GM21515 (cell line): ENCODE results near the gene ATXN7L1.
"Not testable (repeated sequence)": the region's sequence is repeated elsewhere in the genome, so short reads cannot be mapped to it uniquely, and the experiment has no call there.

ENCODE experiments used
- ATAC-seq: cut with Tn5 transposase; IDR thresholded peaks from one replicate; pipeline ENCODE4 v1.9.1; 2021; ENCODE audit not compliant: unreplicated experiment

The ATXN7L1 gene

DNA sequence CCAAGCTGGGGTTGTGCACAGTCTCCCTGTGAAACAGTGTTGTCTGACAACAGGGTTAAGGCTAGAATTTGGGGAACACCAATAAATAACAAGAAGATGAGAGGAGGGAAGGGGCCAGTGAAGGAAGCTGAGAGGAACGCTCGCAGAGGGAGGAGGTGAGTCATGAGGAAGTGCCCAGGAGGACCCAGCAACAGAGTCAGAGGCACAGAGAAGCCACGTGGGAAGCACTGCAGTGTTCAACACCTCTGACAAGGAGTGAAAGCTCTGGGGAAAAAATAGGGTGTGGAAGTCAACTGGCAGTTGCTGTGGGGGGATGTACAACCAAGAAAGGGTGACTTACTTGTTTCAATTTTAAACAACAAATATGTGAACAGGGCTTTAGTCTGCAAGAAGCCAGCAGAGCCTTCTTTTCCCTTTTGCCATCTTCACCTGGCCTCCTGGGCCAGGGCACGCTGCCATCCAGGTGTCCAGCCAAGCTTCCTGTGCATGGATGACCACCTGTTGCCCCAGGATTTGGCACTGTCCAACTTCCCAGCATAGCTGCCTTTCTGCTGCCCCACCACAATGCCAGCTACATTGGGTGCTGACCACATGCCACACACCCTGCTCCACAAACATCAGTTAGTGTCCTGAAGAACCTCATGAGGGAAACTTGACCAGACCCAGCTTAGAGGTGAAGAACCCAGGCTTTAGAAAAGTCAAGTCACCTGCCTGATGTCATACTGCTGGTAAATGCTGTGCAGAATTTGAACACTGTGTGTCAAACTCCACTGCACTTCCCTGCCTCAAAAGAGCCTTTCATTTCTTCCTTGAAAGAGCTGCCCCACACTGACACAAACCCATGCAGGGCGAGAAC is 69.6 kb downstream of the ATXN7L1 start:
- peak; percentile 30 for ATAC-seq

DNA sequence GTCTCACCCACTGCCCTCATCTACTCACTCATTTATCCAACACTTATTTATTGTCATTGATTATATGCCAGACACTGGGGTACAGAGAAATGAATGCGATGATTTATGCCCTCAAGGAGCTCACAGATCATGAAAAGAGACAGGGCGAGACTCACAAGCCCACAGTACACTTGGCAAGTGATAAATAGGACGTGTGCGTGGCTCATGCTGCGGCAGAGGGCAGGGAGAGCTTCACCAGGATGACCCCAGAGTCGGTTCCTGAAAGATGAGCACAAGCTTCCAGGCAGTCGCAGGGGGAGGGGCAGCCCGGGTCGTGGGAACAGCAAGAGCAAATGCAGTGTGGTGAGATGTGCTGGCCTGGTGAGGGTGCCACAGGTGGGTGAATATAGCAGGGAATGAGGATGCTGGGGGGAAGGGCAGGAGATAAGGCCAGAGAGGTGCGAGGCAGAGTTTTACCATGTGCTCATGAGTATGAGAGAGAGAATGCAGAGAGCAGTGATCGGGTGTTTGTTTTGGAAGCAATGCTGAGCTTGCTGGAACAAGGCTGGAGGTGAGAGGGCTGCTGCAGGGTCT is 70.9 kb downstream of the ATXN7L1 start:
- no peak for ATAC-seq

DNA sequence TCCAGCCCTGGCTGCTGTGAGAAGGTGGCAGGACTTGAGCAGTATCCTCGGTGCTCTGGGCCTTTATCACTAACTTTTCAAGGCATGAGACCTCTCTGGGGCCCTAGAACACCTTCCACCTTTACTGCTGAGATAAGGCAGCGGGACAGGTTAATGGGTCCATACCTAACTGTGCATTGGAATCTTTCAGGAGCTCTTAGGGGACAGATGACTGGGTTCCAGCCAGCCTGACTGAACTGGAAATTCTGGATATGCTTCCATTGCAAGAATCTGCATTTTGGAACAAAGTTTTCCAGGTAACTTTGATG is 73.0 kb downstream of the ATXN7L1 start:
- no peak for ATAC-seq

DNA sequence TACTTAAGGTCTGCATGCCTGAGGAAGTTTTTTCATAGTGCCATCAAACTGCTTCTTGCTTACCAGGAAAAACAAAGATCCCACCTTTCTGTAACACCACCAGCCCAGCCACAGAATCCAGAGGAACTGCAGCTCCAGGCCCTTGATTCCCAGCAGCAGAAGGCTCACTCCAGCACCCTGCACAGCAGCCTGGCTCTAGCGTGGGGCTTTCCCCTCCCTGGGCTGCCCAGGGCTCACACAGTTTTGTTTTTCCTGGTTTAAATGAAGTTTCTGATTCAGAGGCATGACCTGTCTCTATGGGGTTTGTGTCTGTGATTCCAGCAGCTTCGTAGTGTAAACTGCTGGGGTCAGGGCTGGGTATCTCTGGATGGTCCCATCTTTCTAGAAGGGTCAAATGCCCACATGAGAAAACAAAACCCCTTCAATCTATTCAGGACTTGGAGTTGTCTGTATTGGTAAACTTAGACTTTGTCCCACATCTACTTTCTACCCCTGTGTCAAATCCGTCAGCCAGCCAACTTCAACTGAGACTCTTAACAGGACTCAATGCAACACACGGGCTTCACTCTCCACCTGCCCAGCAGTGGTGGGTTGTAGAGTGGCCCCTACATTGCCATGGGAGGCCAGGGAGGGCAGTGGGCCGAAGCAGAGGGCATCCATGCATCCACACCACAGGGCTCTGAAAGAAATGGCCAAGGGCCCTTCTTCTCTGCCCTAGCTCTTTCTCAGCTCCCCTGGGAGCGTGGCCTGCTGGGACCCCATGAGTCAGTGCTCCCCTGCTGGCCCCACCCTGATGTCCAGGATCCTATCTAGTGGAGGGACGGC is 73.6 kb downstream of the ATXN7L1 start:
- ATAC-seq: no peak

DNA sequence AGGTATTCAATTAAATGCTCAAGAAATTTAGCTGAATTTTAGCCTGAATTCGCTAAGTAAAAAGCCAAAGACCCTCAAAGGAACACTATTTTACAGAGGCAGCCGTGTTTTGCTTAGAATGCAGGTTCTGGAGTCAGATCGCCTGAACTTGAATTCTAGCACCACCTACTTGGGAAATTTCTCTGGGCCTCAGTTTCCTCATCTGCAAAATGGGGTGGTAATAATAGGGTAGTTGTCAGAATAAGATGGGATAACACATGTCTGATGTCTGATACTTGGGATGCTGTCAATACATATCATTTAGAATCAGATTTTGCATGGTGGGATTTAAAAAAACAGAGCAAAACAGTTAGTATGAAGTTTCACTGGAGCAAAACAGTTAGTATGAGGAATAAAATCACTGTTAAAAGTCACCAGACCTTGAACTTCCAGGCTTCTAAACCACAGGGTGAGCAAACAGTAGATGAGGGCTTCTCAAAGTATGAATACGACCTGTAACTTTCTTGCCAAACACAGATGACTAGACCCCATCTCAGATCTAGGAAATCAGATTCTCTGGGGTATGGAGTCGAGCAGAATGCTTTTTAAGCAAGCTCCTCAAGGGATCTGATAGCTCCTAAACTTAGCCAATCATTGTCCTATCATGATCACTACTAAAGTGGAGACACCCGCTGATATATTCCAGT is 75.4 kb downstream of the ATXN7L1 start:
- no peak for ATAC-seq

DNA sequence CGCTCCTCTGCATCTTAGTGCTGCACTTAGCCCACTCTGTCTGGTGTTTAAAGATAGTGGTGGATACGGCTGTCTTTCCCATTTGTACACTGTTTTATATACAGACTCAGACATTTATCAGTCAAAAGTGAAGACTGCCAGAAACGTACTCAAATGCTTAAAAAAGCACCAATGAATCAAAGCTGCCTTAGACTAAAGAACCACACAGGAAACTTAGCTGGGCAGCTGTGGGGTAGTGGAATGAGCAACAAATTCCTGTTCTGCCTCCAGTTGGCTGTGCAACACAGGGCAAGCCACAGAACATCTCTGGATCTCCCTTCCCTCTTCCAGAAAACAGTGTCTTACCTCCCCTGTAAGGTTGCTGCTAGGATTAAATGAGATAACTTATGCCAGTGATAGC is 76.0 kb downstream of the ATXN7L1 start:
- no peak for ATAC-seq

DNA sequence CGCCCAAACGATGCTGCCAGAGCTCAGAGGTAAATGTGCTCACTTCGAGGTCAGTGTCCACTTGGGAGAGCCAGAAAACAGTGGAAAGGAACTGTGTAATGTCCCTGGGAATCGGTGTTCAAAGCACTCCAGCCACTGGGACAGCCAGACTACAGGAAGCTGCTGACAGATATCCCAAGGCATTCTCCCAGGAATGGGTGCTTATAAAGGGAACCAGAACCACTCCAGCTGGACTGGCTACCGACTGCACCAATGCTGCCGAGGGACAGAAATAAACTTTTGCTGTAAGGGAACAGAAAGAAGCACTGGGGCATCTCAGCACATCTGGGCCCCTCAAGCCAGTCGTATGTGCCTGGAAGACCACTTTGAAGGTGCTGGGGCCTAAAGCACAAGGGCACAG is 76.7 kb downstream of the ATXN7L1 start:
- no peak for ATAC-seq

DNA sequence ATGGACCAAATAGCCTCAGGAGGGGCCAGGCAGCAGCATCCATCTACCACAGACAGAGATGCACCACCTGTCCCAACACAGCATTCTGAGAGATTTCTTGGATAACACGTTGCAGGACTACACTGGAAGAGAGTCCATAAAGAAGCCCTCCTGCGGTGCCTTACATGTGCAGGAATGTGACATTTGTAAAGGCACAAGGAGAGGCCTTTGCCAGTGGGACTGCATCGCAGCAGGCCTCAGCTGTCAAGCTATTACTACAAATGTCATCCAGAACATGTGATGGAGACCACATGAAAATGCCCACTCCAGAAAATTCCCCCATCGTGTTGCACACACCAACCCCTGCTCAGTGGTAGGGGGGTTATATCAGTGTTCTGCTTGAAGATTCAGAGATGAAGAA is 77.4 kb downstream of the ATXN7L1 start:
- ATAC-seq: no peak

DNA sequence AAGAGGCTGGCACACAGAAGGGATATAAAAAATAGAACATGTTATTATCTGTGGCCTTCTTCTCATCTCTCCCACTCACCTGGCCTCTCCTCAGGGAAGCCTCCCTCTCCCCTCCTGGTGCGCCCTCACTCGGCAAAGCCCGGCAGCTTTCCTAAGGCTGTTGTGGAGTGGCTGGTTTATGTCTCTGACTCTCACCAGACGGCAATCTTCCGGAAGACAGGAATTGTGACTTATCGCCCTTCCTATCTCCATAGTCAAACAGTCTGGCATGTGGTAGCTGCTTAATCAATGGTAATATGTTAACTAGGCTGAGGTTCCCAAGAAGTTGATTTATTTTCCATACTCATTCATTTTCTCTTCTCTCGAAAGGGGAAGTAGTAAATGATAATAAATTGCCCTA is 78.7 kb downstream of the ATXN7L1 start:
- no peak for ATAC-seq

DNA sequence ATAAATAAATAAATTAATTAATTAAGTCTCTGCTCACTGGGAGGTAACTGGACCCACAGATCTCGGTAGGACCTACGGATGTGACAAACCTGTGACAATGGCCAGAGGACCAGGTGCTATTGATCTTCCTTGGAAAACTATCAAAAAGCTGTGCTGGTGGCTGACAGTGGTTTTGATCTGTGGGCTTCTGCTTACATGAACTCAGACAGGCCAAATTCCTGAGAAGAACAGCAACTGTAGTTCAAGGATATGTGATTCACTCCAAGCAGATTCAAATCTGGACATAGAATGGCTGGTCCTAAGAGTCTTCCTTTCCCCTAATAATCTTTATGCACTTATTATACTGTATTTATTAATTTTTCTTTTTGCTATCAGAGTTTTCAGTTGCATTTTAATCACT is 80.0 kb downstream of the ATXN7L1 start:
- no peak for ATAC-seq

DNA sequence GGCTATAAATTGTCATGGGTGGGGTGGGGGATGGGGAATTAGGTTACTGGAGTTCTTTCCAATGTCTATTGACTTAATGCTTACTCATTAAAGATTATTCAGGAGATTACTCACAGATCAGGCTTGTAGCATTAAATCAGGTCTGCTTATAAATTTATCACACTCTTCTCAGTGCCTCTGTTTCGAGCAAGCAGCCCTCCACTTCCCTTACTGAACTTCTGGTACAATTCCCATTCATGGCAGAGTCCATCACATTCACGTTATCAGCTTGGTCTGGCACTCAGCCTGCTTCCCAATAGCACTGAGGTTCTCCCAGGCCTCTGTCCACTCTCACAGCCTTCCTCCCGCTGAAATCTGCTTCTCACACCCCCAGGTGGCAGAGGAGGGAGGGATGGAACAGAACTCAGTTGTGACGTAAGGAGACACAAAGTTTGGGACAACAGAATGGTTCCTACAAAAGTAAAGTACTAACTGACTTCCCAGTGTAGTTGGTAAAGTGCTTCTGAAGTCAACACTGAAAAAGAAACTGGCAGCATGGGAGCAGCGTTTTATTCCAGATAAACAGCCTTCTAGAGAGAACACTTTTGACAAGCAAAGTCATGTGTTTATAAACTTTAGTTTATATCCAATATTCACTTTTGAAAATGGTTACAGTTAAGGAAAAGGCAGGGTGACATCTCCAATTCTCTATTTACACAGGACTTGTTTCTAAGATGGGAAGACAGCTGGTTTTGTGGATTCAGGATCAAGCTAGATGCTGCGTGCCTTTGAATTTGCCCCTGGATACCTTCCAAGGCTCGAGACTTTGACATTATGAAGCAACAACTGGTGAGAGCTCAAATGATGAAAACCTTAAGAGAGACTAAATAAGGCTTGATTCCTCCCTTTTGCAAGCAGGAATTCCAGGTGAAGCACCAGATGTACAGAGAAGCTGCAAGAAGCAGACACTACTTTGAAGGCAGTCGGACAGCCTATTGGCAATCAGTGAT is 81.4 kb downstream of the ATXN7L1 start:
- ATAC-seq: no peak

DNA sequence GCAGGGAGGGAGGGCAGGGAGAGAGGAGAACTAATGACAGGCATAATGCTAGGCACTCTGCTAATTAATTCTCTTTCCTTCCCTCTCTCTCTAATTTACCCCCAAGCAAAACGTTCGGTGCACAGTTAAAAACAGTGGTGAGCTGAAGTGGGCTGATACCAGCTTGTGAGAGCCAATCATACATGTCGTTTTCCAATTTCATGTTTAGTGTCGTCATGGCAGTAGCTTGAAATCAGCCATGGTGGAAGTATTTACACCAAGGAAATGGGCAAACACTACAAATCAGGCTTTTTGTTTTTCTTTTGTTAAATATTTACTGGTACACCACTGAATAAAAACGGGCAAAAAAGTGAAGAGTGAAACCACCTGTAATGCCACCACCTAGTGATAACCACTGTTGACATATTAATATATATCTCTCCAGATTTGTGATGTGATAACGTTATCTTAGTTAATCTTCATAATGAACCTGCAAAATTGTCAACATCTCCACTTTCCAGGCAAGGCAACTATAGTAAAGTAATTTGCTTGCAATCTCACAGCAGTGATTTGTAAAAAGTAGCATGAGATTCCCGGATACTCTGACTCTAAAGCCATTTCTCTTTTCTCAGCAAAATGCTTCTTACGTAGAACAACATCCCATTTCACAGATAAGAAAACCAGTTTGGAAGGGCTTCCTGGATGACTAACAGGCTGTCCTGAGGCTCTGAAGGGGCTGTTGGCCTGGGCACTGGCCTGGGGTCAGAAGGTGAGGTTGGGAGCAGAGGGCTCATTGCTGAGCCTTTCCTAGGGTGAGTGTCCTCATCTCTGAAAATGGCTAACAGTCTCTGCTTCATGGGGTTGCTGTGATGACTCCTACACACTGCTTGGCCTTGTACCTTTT is 83.7 kb downstream of the ATXN7L1 start:
- no peak for ATAC-seq

DNA sequence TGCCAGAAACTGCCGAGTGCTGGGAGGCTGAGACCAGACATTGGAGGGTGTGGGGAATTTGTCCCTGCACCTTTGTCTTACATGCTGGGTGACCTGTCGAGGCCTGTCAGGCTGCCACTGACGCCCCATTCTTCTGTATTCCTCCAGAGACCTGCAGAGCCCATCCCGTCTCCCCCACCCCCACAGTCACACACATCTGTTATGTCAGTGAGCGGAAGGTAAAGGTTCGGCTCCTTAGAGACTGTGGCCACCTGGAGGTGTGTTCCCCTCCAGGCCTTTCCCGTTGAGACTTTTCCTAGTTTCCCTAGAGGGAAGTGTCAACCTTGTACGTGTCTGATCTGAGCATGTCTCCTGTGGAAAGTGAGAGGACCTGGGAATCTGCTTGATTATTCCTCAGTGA is 84.5 kb downstream of the ATXN7L1 start:
- no peak for ATAC-seq

DNA sequence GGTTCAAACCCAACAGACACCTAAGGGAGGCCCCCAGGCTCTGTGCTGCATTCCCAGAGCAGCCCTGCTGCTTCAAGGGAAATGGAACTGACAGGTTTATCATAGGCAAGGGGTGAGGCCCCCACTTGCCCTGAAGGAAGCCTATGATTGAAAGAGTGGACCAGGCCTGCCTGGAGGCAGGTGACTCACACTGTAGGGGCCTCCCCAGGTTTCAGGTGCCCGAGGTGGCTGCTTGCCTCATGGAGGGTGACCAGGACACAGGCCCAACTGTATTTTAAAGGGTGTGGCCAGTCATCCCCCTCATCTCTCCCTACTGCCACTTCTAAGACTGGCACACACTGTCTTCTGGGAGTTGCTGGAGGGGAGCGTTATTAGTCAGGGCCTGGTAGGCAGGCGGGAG is 85.4 kb downstream of the ATXN7L1 start:
- no peak for ATAC-seq

DNA sequence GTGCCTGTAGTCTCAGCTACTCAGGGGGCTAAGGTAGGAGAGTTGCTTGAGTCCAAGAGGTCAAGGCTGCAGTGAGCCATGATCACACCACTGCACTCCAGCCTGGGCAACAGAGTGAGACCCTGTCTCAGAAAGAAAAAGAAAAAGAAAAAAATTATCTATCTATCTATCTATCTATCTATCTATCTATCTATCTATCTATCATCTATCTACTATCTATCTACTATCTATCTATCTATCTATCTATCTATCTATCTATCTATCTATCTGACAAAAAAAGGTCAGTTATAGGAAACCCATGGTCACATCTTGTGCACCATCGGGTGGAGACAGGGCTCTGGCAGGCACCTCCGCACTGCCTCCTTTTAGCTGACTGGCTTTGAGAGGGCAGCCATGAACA is 85.9 kb downstream of the ATXN7L1 start:
- not testable (repeated sequence) for ATAC-seq

DNA sequence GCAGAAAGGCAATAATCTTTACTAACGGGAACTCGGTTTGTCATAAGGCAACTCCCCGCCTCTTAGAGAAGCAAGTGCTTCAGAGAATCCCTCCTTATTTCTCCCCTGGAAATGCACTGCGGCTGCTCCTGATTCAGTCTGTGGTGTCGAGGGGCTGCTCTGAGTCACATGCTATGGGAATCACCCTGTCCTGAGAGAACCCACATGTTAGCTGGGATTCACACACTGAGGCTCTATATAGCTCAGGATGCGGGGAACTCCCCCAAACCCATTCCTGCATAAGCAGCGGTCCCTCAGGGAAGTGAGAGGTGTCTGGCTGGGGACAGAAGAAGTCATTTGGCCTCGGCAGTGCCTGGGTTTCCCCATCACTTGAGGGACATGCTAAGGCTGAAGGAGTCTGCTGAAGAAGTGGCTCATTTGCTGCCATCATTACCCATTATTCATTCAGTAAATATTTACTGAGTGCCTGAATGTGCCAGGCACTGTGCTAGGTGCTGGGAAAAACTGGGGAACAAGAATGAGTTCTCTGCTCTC is 87.5 kb downstream of the ATXN7L1 start:
- no peak for ATAC-seq

DNA sequence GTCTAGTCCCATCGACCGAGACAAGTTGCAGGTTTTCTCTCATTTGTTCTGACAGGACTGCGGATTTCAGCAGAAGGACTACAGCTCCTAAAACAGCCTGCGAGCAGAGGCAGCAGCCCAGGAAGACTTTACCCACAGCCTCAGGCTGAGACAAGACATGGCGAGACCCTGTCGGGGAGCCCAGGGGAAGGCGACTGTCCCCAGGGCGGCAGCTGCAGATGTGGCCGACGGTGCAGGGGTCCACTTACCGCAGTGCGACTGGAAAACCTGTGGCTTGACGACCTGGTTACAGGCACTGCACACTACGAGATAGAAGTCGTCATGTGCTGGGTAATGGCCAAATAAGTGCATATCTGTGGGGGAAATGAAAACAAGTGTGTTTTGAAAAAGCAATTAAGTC is 88.0 kb downstream of the ATXN7L1 start:
- no peak for ATAC-seq

DNA sequence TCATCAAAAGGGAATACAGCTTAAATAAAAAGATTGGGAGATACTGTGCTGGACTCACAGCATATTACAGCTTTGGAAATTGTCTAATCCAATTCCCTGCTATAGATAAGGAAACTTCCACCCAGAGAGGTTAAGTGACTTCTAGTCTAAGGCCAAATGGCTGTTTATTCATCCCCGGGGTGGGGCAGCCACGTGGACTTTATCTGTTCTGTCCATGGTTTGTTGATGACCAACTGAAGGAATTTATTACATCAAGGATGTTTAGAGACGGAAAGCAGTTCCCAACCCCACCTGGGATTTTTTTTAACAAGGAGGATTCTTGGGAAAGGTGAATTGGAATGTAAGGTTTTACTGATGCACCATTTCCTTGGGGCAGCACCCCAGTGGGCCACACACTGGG is 88.6 kb downstream of the ATXN7L1 start:
- no peak for ATAC-seq
